ENCODE data around the gene NUP85. TPM values are rescaled to one million over a fixed set of nuclear protein-coding genes. Genes with fewer than 3 reads are reported as not detected.

NUP85 gene
- total and polyA plus RNA-seq, 2 experiments from 2014 or later = 59.4 to 114 TPM

DNA sequence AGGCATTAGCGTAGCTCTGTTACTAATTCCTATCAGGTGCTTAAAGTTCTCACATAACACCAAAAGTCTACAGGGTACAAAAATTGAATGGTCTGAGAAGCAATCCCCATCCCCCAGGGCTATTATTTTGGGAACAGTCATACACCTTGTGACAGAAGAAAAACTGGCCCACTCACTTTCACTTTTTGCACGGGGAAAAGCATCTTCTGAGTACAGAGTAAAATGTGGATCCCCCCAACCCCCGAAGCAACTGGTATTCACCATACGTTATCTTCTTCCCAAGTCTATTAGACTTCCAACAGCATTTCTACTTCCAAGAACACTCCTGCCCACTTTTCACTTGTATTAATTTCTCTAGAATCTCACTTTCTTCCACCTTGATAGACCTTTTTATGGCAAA lies 44.1 kb downstream of the NUP85 start:
- Histone ChIP-seq H4K20me1 (replicated peaks; ENCODE audit: insufficient read depth) (no peaks in the 10 kb centered on the region; the same call in 1 of the 2 replicates), H3K9me2 (ENCODE audit: insufficient read depth) (no peaks in the 10 kb centered on the region), H3K4me3 (no peak overlapping the region), H2AFZ (no peak overlapping the region), H3K36me3 (ENCODE audit: insufficient read depth) (peaks cover 6% of the 10 kb centered on the region; the same call in 1 of the 2 replicates), H3K4me1 (ENCODE audit: insufficient read depth) (peaks cover 20% of the 10 kb centered on the region), H3K27ac (ENCODE audit: low read depth) (peak overlapping the region; percentile 74), H3F3A (replicated peaks; ENCODE audit: low read depth) (peaks cover 18% of the 10 kb centered on the region; the same call in 1 of the 2 replicates), H3K27me3 (ENCODE audit: insufficient read depth) (no peaks in the 10 kb centered on the region), H3K4me2 (no peak overlapping the region; the same call in 1 of the 2 replicates), H3K79me2 (replicated peaks; ENCODE audit: insufficient read depth) (peaks cover 69% of the 10 kb centered on the region)
- H3K36me3 Mint-ChIP-seq (ENCODE audit: low read depth) = peaks cover 15% of the 10 kb centered on the region
- H3K4me1 Mint-ChIP-seq = peaks cover 41% of the 10 kb centered on the region
- no peak for ATAC-seq
- H3K27ac Mint-ChIP-seq = peak overlapping the region; percentile 6
- DNase-seq (ENCODE audit: low spot score) = no peak
- no peak overlapping the region for H3K4me3 Mint-ChIP-seq
- TF ChIP-seq CREB1 (CRISPR knock-in tag; IDR thresholded peaks at IDR 0.05; ENCODE audit: low read depth) (no peak), EZH2phosphoT487 (IDR thresholded peaks at IDR 0.05; ENCODE audit: unreplicated experiment) (no peak), JUNB (IDR thresholded peaks at IDR 0.05; ENCODE audit: unreplicated experiment) (no peak), REST (IDR thresholded peaks at IDR 0.05; ENCODE audit: unreplicated experiment) (no peak)
- H3K27me3 Mint-ChIP-seq (ENCODE audit: insufficient read depth, low read depth, poor library complexity) = peaks cover 4% of the 10 kb centered on the region
- no peaks in the 10 kb centered on the region; the same call in 2 of the 3 replicates for H3K9me3 Mint-ChIP-seq

- Mint-ChIP-seq H3K27me3 (ENCODE audit: insufficient read depth, low read depth, poor library complexity) (peaks cover 7% of the 10 kb centered on the region), H3K27ac (peak overlapping the region; percentile 6), H3K36me3 (ENCODE audit: low read depth) (peaks cover 15% of the 10 kb centered on the region), H3K9me3 (no peaks in the 10 kb centered on the region; the same call in 2 of the 3 replicates), H3K4me1 (peaks cover 45% of the 10 kb centered on the region), H3K4me3 (no peak overlapping the region)
- Histone ChIP-seq H3K4me3 (no peak overlapping the region), H3K27ac (ENCODE audit: low read depth) (peak overlapping the region; percentile 35; the same call in 1 of the 2 replicates), H3K9me2 (ENCODE audit: insufficient read depth) (no peaks in the 10 kb centered on the region), H3K4me1 (ENCODE audit: insufficient read depth) (peaks cover 20% of the 10 kb centered on the region), H3F3A (replicated peaks; ENCODE audit: low read depth) (peaks cover 18% of the 10 kb centered on the region; the same call in 1 of the 2 replicates), H3K27me3 (ENCODE audit: insufficient read depth) (no peaks in the 10 kb centered on the region), H3K36me3 (ENCODE audit: insufficient read depth) (peaks cover 5% of the 10 kb centered on the region; the same call in 1 of the 2 replicates), H3K79me2 (replicated peaks; ENCODE audit: insufficient read depth) (peaks cover 71% of the 10 kb centered on the region), H3K4me2 (no peak overlapping the region; the same call in 1 of the 2 replicates), H4K20me1 (replicated peaks; ENCODE audit: insufficient read depth) (no peaks in the 10 kb centered on the region; the same call in 1 of the 2 replicates), H2AFZ (no peak overlapping the region)
- DNase-seq (ENCODE audit: low spot score) (no peak), ATAC-seq (peak; percentile 36)
- no peak for TF ChIP-seq EZH2 (IDR thresholded peaks at IDR 0.05; ENCODE audit: low read depth, unreplicated experiment)
- no peak for TF ChIP-seq CTCF (conservative IDR thresholded peaks at IDR 0.05; ENCODE audit: low read depth in 2 of 2)
- no peak for TF ChIP-seq STAT1 (IDR thresholded peaks at IDR 0.05; ENCODE audit: unreplicated experiment)
- no peak for TF ChIP-seq EZH2phosphoT487 (IDR thresholded peaks at IDR 0.05; ENCODE audit: unreplicated experiment)
- no peak for TF ChIP-seq ETS1 (IDR thresholded peaks at IDR 0.05)
- TF ChIP-seq REST (IDR thresholded peaks at IDR 0.05; ENCODE audit: unreplicated experiment) = no peak
- TF ChIP-seq CREB1 (CRISPR knock-in tag; IDR thresholded peaks at IDR 0.05; ENCODE audit: low read depth) = no peak
- no peak for TF ChIP-seq JUNB (IDR thresholded peaks at IDR 0.05; ENCODE audit: unreplicated experiment)
- TF ChIP-seq ZNF331 (CRISPR knock-in tag; IDR thresholded peaks at IDR 0.05; ENCODE audit: low read depth) = no peak
- no peak for TF ChIP-seq NANOG (IDR thresholded peaks at IDR 0.05; ENCODE audit: borderline replicate concordance)
- no peak for TF ChIP-seq ZNF114 (CRISPR knock-in tag; IDR thresholded peaks at IDR 0.05)
Observed at GRCh38 chr17:75250009-75250471, 44.6 kb downstream of the NUP85 start.

Data from GM23338 (cell line).